HepG2 (cell line): ENCODE results near the gene CMIP. TPM values are rescaled to one million over a fixed set of nuclear protein-coding genes. Genes with fewer than 3 reads are reported as not detected.
A peak's percentile ranks its signal among the peaks of the same experiment; 100 is the strongest.

Experiments
- ELF1 ChIP-seq: sonication (generic); formaldehyde crosslinking; IDR thresholded peaks from 2 replicates; pipeline ENCODE4 v1.4.0; 2020; ENCODE audit warnings: missing genetic modification reagents
- HES4 ChIP-seq: sonication (generic); formaldehyde crosslinking; IDR thresholded peaks from 2 replicates; pipeline ENCODE4 v1.9.0; 2021; ENCODE audit warnings: mild to moderate bottlenecking, missing genetic modification reagents, borderline replicate concordance
- HOXA7 ChIP-seq: sonication (generic); formaldehyde crosslinking; IDR thresholded peaks from 2 replicates; pipeline ENCODE4 v1.8.1; 2022; ENCODE audit warnings: mild to moderate bottlenecking, missing genetic modification reagents, moderate library complexity
- JUNB ChIP-seq: sonication (generic); formaldehyde crosslinking; IDR thresholded peaks from 2 replicates; pipeline ENCODE4 v1.8.0; 2022; ENCODE audit warnings: missing genetic modification reagents, mild to moderate bottlenecking, borderline replicate concordance
- KDM5A ChIP-seq: fragments of 200-600 bp; sonication (generic); IDR thresholded peaks from 2 replicates; pipeline ENCODE4 v1.7.0; 2018; ENCODE audit warnings: antibody characterized with exemption, mild to moderate bottlenecking, low read length, borderline replicate concordance
- MIER2 ChIP-seq: IDR thresholded peaks from 2 replicates; pipeline ENCODE4 v1.6.1; 2016; ENCODE audit warnings: missing biosample characterization, missing genetic modification reagents
- MIER3 ChIP-seq: IDR thresholded peaks from 2 replicates; pipeline ENCODE4 v1.6.1; 2016; ENCODE audit warnings: missing compliant biosample characterization, borderline replicate concordance
- NFE2L2 ChIP-seq: fragments of 150-350 bp; IDR thresholded peaks from 2 replicates; pipeline ENCODE4 v1.6.1; 2014; ENCODE audit warnings: low read length
- PAF1 ChIP-seq: IDR thresholded peaks from 2 replicates; pipeline ENCODE4 v1.6.1; 2016; ENCODE audit warnings: missing genetic modification reagents, missing compliant biosample characterization
- RBM22 ChIP-seq: fragments of 200-400 bp; formaldehyde crosslinking; optimal IDR thresholded peaks from 2 replicates; pipeline ENCODE3; 2017; ENCODE audit warnings: mild to moderate bottlenecking, low read length, moderate library complexity
- THYN1 ChIP-seq: sonication (generic); formaldehyde crosslinking; IDR thresholded peaks from 2 replicates; pipeline ENCODE4 v1.8.1; 2023; ENCODE audit warnings: low read depth, mild to moderate bottlenecking, moderate library complexity, missing genetic modification reagents, borderline replicate concordance
- ZNF331 ChIP-seq: sonication (generic); formaldehyde crosslinking; IDR thresholded peaks from 2 replicates; pipeline ENCODE4 v1.4.0; 2020; ENCODE audit warnings: missing genetic modification reagents
- ZNF460 ChIP-seq: sonication (generic); formaldehyde crosslinking; IDR thresholded peaks from 2 replicates; pipeline ENCODE4 v1.5.1; 2020; ENCODE audit warnings: missing genetic modification reagents, mild to moderate bottlenecking, borderline replicate concordance
- polyA plus RNA-seq, 8 experiments: library from polyadenylated mRNA; depleted of rRNA in 3 of 8; stranded (reverse) in 7 of 8; unstranded in 1 of 8; fragments of >200 nt; fragmentation: Illumina TruSeq in 4 of 8; extraction: Trizol in 4 of 8; gene quantifications; 2 replicates each; pipeline versions ENCODE4 v1.2.1 to v1.2.3, GENCODE V29; 2011 to 2016; ENCODE audit warnings: low read depth in 4 of 8, missing spikeins in 1 of 8, mixed read lengths in 1 of 8; ENCODE audit not compliant: insufficient read depth in 1 of 8
- total RNA-seq, 5 experiments: library from RNA; depleted of rRNA; stranded (reverse); fragments of >200 nt; fragmentation: Illumina TruSeq; extraction: Trizol; gene quantifications; 2 replicates each; pipeline ENCODE4 v1.2.3, GENCODE V29; 2016; ENCODE audit warnings: low read depth in 1 of 5
- TF ChIP-seq, protein P1 (sequence below): sonication (generic); formaldehyde crosslinking; IDR thresholded peaks from 2 replicates; pipeline ENCODE4 v1.5.1; 2020; ENCODE audit warnings: mild to moderate bottlenecking, missing genetic modification reagents, borderline replicate concordance
- TF ChIP-seq, protein P2 (sequence below): sonication (generic); formaldehyde crosslinking; conservative IDR thresholded peaks from 2 replicates; pipeline ENCODE4 v1.8.0; 2022; ENCODE audit warnings: mild to moderate bottlenecking, moderate library complexity, missing genetic modification reagents
- TF ChIP-seq, protein P3 (sequence below): fragments of 450-650 bp; IDR thresholded peaks from 2 replicates; pipeline ENCODE4 v1.6.1; 2016
- TF ChIP-seq, protein P4 (sequence below): sonication (generic); formaldehyde crosslinking; IDR thresholded peaks from 2 replicates; pipeline ENCODE4 v1.4.0; 2020; ENCODE audit warnings: missing genetic modification reagents; ENCODE audit errors: not compliant biosample characterization

Gene CMIP
- total and polyA plus RNA-seq, 2 of the 13 experiments (the other 11 are each of a cell fraction or from before 2014, with no cell fraction given) = 10.9 to 18.1 TPM

DNA sequence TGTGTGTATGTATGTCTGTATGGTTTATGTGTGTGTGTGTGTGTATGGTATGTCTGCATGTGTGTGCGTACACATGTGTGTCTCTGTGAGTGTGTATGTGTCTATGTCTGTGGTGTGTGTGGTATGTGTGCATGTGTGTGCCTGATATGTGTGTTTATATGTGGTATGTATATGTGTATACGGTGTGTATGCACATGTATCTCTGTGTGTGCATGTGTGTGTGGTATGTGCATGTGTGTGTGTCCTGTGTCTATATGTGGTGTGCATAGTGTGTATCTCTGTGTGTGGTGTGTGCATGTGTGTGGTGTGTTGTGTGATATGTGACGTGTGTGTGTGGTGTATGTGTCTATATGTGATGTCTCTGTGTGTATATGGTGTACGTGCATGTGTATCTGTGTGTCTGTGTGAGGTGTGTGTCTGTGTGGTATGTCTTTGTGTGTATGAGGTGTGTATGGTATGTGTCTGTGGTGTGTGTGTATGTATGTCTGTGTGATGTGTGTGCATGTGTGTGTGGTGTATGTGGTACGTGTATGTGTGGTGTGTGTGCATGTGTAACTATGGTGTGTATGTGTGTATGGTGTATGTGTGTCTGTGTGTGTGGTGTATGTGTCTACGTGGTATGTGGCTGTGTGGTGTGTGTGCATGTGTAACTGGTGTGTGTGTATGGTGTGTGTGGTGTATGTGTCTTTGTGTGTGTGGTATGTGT is 170.2 kb downstream of the CMIP start (continued):
- TF ChIP-seq, protein P1, sequence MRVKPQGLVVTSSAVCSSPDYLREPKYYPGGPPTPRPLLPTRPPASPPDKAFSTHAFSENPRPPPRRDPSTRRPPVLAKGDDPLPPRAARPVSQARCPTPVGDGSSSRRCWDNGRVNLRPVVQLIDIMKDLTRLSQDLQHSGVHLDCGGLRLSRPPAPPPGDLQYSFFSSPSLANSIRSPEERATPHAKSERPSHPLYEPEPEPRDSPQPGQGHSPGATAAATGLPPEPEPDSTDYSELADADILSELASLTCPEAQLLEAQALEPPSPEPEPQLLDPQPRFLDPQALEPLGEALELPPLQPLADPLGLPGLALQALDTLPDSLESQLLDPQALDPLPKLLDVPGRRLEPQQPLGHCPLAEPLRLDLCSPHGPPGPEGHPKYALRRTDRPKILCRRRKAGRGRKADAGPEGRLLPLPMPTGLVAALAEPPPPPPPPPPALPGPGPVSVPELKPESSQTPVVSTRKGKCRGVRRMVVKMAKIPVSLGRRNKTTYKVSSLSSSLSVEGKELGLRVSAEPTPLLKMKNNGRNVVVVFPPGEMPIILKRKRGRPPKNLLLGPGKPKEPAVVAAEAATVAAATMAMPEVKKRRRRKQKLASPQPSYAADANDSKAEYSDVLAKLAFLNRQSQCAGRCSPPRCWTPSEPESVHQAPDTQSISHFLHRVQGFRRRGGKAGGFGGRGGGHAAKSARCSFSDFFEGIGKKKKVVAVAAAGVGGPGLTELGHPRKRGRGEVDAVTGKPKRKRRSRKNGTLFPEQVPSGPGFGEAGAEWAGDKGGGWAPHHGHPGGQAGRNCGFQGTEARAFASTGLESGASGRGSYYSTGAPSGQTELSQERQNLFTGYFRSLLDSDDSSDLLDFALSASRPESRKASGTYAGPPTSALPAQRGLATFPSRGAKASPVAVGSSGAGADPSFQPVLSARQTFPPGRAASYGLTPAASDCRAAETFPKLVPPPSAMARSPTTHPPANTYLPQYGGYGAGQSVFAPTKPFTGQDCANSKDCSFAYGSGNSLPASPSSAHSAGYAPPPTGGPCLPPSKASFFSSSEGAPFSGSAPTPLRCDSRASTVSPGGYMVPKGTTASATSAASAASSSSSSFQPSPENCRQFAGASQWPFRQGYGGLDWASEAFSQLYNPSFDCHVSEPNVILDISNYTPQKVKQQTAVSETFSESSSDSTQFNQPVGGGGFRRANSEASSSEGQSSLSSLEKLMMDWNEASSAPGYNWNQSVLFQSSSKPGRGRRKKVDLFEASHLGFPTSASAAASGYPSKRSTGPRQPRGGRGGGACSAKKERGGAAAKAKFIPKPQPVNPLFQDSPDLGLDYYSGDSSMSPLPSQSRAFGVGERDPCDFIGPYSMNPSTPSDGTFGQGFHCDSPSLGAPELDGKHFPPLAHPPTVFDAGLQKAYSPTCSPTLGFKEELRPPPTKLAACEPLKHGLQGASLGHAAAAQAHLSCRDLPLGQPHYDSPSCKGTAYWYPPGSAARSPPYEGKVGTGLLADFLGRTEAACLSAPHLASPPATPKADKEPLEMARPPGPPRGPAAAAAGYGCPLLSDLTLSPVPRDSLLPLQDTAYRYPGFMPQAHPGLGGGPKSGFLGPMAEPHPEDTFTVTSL (CRISPR knock-in tag) = no peak
- TF ChIP-seq HES4 (no peak), NFE2L2 (no peak), RBM22 (peak; percentile 55), HOXA7 (CRISPR knock-in tag) (peak; percentile 51; the same call in 1 of the 2 replicates), ZNF460 (CRISPR knock-in tag) (no peak), MIER3 (CRISPR knock-in tag) (no peak), KDM5A (no peak), MIER2 (CRISPR knock-in tag) (no peak), PAF1 (CRISPR knock-in tag) (no peak), JUNB (CRISPR knock-in tag) (peak; percentile 15; the same call in 1 of the 2 replicates), ZNF331 (CRISPR knock-in tag) (no peak), ELF1 (CRISPR knock-in tag) (no peak), THYN1 (CRISPR knock-in tag) (no peak)
- TF ChIP-seq, protein P2, sequence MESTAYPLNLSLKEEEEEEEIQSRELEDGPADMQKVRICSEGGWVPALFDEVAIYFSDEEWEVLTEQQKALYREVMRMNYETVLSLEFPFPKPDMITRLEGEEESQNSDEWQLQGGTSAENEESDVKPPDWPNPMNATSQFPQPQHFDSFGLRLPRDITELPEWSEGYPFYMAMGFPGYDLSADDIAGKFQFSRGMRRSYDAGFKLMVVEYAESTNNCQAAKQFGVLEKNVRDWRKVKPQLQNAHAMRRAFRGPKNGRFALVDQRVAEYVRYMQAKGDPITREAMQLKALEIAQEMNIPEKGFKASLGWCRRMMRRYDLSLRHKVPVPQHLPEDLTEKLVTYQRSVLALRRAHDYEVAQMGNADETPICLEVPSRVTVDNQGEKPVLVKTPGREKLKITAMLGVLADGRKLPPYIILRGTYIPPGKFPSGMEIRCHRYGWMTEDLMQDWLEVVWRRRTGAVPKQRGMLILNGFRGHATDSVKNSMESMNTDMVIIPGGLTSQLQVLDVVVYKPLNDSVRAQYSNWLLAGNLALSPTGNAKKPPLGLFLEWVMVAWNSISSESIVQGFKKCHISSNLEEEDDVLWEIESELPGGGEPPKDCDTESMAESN (CRISPR knock-in tag) = no peak
- TF ChIP-seq, protein P3, sequence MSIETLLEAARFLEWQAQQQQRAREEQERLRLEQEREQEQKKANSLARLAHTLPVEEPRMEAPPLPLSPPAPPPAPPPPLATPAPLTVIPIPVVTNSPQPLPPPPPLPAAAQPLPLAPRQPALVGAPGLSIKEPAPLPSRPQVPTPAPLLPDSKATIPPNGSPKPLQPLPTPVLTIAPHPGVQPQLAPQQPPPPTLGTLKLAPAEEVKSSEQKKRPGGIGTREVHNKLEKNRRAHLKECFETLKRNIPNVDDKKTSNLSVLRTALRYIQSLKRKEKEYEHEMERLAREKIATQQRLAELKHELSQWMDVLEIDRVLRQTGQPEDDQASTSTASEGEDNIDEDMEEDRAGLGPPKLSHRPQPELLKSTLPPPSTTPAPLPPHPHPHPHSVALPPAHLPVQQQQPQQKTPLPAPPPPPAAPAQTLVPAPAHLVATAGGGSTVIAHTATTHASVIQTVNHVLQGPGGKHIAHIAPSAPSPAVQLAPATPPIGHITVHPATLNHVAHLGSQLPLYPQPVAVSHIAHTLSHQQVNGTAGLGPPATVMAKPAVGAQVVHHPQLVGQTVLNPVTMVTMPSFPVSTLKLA = peak; percentile 92
- TF ChIP-seq, protein P4, sequence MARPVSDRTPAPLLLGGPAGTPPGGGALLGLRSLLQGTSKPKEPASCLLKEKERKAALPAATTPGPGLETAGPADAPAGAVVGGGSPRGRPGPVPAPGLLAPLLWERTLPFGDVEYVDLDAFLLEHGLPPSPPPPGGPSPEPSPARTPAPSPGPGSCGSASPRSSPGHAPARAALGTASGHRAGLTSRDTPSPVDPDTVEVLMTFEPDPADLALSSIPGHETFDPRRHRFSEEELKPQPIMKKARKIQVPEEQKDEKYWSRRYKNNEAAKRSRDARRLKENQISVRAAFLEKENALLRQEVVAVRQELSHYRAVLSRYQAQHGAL = no peak
